Natural killer cell (primary cell): ENCODE data around the gene IL17REL. TPM values are rescaled to one million over a fixed set of nuclear protein-coding genes. Genes with fewer than 3 reads are reported as not detected.
A peak's percentile ranks its signal among the peaks of the same experiment; 100 is the strongest.
"Not testable (repeated sequence)": the region's sequence is repeated elsewhere in the genome, so short reads cannot be mapped to it uniquely, and the experiment has no call there.

ENCODE experiments used
- ATAC-seq, 3 donors: fragments of 150-1000 bp in 2 of 3; fragments of 200-7000 bp in 1 of 3; cut with Tn5 transposase; 1 replicate in 1 of 3; 2 replicates in 2 of 3; pipeline ENCODE4 v1.10.0; 2021; ENCODE audit warnings: mild to moderate bottlenecking in 2 of 3, moderate library complexity in 2 of 3
- DNase-seq, 2 donors: peaks; one replicate each; pipeline versions ENCODE4 v3.0.0 to v3.0.0-alpha.2; 2013 to 2021; ENCODE audit warnings: mixed read lengths in 1 of 2
- H3K27ac ChIP-seq: one replicate; pipeline ENCODE4 v1.5.1; 2013; ENCODE audit warnings: mild to moderate bottlenecking, low read length
- H3K27me3 ChIP-seq: one replicate; pipeline ENCODE4 v1.6.1; 2013; ENCODE audit warnings: low read length; ENCODE audit not compliant: control insufficient read depth, insufficient read depth
- H3K36me3 ChIP-seq: one replicate; pipeline ENCODE4 v1.6.1; 2013; ENCODE audit warnings: low read length; ENCODE audit not compliant: control insufficient read depth, insufficient read depth
- H3K4me1 ChIP-seq: one replicate; pipeline ENCODE4 v1.6.1; 2013; ENCODE audit warnings: low read length; ENCODE audit not compliant: control insufficient read depth, insufficient read depth
- H3K4me3 ChIP-seq: one replicate; pipeline ENCODE4 v1.5.1; 2013; ENCODE audit warnings: low read length
- H3K9me3 ChIP-seq: one replicate; pipeline ENCODE4 v1.6.1; 2013; ENCODE audit warnings: low read length; ENCODE audit not compliant: control insufficient read depth, insufficient read depth
- H3K27ac Mint-ChIP-seq, 2 donors: one replicate each; pipeline ENCODE4 v1.8.0; 2022; ENCODE audit warnings: mild to moderate bottlenecking in 2 of 2, mixed read lengths in 2 of 2, moderate library complexity in 1 of 2
- H3K27me3 Mint-ChIP-seq, 2 donors: one replicate each; pipeline ENCODE4 v1.8.0; 2022; ENCODE audit warnings: low read depth in 2 of 2, mixed read lengths in 2 of 2
- H3K36me3 Mint-ChIP-seq: one replicate; pipeline ENCODE4 v1.8.0; 2022; ENCODE audit warnings: mixed read lengths
- H3K4me1 Mint-ChIP-seq, 2 donors: one replicate each; pipeline ENCODE4 v1.8.0; 2022; ENCODE audit warnings: mixed read lengths in 2 of 2
- H3K4me3 Mint-ChIP-seq: one replicate; pipeline ENCODE4 v1.8.0; 2022; ENCODE audit warnings: mild to moderate bottlenecking, moderate library complexity, mixed read lengths
- H3K9me3 Mint-ChIP-seq, 2 donors: one replicate each; pipeline ENCODE4 v1.8.0; 2022; ENCODE audit warnings: mixed read lengths in 2 of 2
- CTCF ChIP-seq: fragments of 200-600 bp; IDR thresholded peaks from one replicate; pipeline ENCODE4 v1.8.0; 2022; ENCODE audit warnings: antibody characterized with exemption
- WGBS: methylation state at CpG from one replicate; pipeline ENCODE4 v1.1.7; 2013; ENCODE audit warnings: missing lambda C conversion rate; ENCODE audit not compliant: insufficient coverage; 5-methylcytosine and 5-hydroxymethylcytosine counted together
- intact Hi-C: fragments of 100-400 bp; cut with micrococcal nuclease; formaldehyde crosslinking; loops from one replicate; pipeline ENCODE4 v1.14.2; 2022
- total RNA-seq, 4 donors: library from RNA; stranded (reverse); fragments of 120-200 nt in 1 of 4; gene quantifications; one replicate each; pipeline versions ENCODE4 v1.2.3 to v1.2.4, GENCODE V29; 2013 to 2022

IL17REL gene
- total RNA-seq, 3 donors from 2014 or later (not counting 1 experiment from before 2014, with no cell fraction given) = not detected

- Histone ChIP-seq H3K4me3 (no peak overlapping the region), H3K9me3 (no peaks in the 10 kb centered on the region), H3K27ac (no peak overlapping the region), H3K36me3 (no peaks in the 10 kb centered on the region), H3K27me3 (no peaks in the 10 kb centered on the region), H3K4me1 (peaks cover 15% of the 10 kb centered on the region)
- Mint-ChIP-seq H3K4me1 (peaks cover 5 to 6% of the 10 kb centered on the region in 2 donors), H3K27me3 (peaks cover 11 to 14% of the 10 kb centered on the region in 2 donors), H3K36me3 (no peaks in the 10 kb centered on the region), H3K4me3 (no peak overlapping the region), H3K9me3 (peaks cover 0 to 5% of the 10 kb centered on the region in 2 donors), H3K27ac (no peak overlapping the region)
- intact Hi-C loops = loop anchor here (1.0 kb wide), 1 partner anchor 37 kb away; no protein-coding TSS in a partner anchor
- WGBS = 37% methylated on average over 23 of the region's 23 CpGs
- ATAC-seq = peak; percentile 83 to 99 (median 93)
- TF ChIP-seq CTCF = peak; percentile 59
- DNase-seq = peak; percentile 55 to 87
These were observed 19.5 kb downstream of the IL17REL start for GRCh38 chr22:49992921-49993648.

GRCh38 chr22:49991907-49992533 lies 20.5 kb downstream of the IL17REL start:
- ATAC-seq (no peak), DNase-seq (no peak)
- H3K4me1 ChIP-seq = peaks cover 12% of the 10 kb centered on the region
- no peaks in the 10 kb centered on the region for H3K9me3 ChIP-seq
- peaks cover 2% of the 10 kb centered on the region for H3K27me3 ChIP-seq
- no peaks in the 10 kb centered on the region for H3K36me3 ChIP-seq
- no peak for TF ChIP-seq CTCF
- H3K36me3 Mint-ChIP-seq = peaks cover under 1% of the 10 kb centered on the region
- H3K27ac ChIP-seq = no peak overlapping the region
- H3K4me3 Mint-ChIP-seq = no peak overlapping the region
- H3K27me3 Mint-ChIP-seq = peaks cover 11 to 21% of the 10 kb centered on the region in 2 donors
- peaks cover 0 to 5% of the 10 kb centered on the region in 2 donors for H3K9me3 Mint-ChIP-seq
- peaks cover 5 to 6% of the 10 kb centered on the region in 2 donors for H3K4me1 Mint-ChIP-seq
- WGBS = 93% methylated on average over 7 of the region's 7 CpGs
- no peak overlapping the region for H3K4me3 ChIP-seq
- no peak overlapping the region for H3K27ac Mint-ChIP-seq
- intact Hi-C loops = no loop called here

- Histone ChIP-seq H3K9me3 (no peaks in the 10 kb centered on the region), H3K4me1 (peaks cover 10% of the 10 kb centered on the region), H3K4me3 (no peak overlapping the region), H3K27me3 (peaks cover 6% of the 10 kb centered on the region), H3K27ac (no peak overlapping the region), H3K36me3 (no peaks in the 10 kb centered on the region)
- ATAC-seq = no peak
- peaks cover 0 to 8% of the 10 kb centered on the region in 2 donors for H3K9me3 Mint-ChIP-seq
- H3K36me3 Mint-ChIP-seq = peaks cover 9% of the 10 kb centered on the region
- 91% methylated on average over 5 of the region's 6 CpGs for WGBS
- TF ChIP-seq CTCF = no peak
- H3K27me3 Mint-ChIP-seq = peaks cover 19 to 30% of the 10 kb centered on the region in 2 donors
- peaks cover 5 to 6% of the 10 kb centered on the region in 2 donors for H3K4me1 Mint-ChIP-seq
- DNase-seq = no peak
- H3K4me3 Mint-ChIP-seq = no peak overlapping the region
- intact Hi-C loops = no loop called here
- no peak overlapping the region for H3K27ac Mint-ChIP-seq
These were observed 21.4 kb downstream of the IL17REL start for GRCh38 chr22:49991167-49991566.

GRCh38 chr22:49989826-49990225 lies 22.7 kb downstream of the IL17REL start:
- intact Hi-C loops, H3K9me3 ChIP-seq, DNase-seq, H3K27ac Mint-ChIP-seq, ATAC-seq, H3K4me3 ChIP-seq, H3K36me3 ChIP-seq, H3K27me3 ChIP-seq, H3K4me1 Mint-ChIP-seq, H3K27ac ChIP-seq, H3K4me3 Mint-ChIP-seq: not testable (repeated sequence)
- peaks cover 15% of the 10 kb centered on the region for H3K36me3 Mint-ChIP-seq
- H3K4me1 ChIP-seq = peaks cover 10% of the 10 kb centered on the region
- peaks cover 29 to 43% of the 10 kb centered on the region in 2 donors for H3K27me3 Mint-ChIP-seq
- 88% methylated on average over 24 of the region's 24 CpGs for WGBS
- peaks cover 2 to 14% of the 10 kb centered on the region in 2 donors for H3K9me3 Mint-ChIP-seq
